ENCODE measurements around the gene SMCO3. TPM values are rescaled to one million over a fixed set of nuclear protein-coding genes. Genes with fewer than 3 reads are reported as not detected.

The SMCO3 gene
- total RNA-seq, 1 donor: under 0.01 TPM

GRCh38 chr12:14770496-14771461 is 43.2 kb downstream of the SMCO3 start:
- TF ChIP-seq CTCF (IDR thresholded peaks at IDR 0.05; ENCODE audit: extremely low read depth, low read depth, low read length): no peak
- H3K79me2 ChIP-seq (ENCODE audit: insufficient read depth, low read length): peaks cover 22% of the 10 kb centered on the region
- no peaks in the 10 kb centered on the region for H3K27me3 ChIP-seq (ENCODE audit: insufficient read depth, low read length)
- H3K4me2 ChIP-seq (ENCODE audit: insufficient read depth, low read length): peak overlapping the region; percentile 99
- peaks cover 18% of the 10 kb centered on the region for H3K4me1 ChIP-seq (ENCODE audit: insufficient read depth, low read length)
- H4K20me1 ChIP-seq (ENCODE audit: insufficient read depth, low read length): no peaks in the 10 kb centered on the region
- peak overlapping the region; percentile 89 for H3K4me3 ChIP-seq (ENCODE audit: insufficient read depth, low read length)
- no peaks in the 10 kb centered on the region for H3K36me3 ChIP-seq (ENCODE audit: insufficient read depth, low read length)
- DNase-seq (ENCODE audit: insufficient read length, low spot score, missing footprints): peak; percentile 86
- no peaks in the 10 kb centered on the region for H3K9me3 ChIP-seq (ENCODE audit: low read depth, low read length)
- peak overlapping the region; percentile 89 for H3K27ac ChIP-seq (ENCODE audit: low read depth, low read length)
- H2AFZ ChIP-seq (ENCODE audit: low read length): peak overlapping the region; percentile 87

GRCh38 chr12:14769969-14770495 is 44.0 kb downstream of the SMCO3 start:
- no peaks in the 10 kb centered on the region for H3K9me3 ChIP-seq (ENCODE audit: low read depth, low read length)
- H3K4me3 ChIP-seq (ENCODE audit: insufficient read depth, low read length): peak overlapping the region; percentile 89
- H2AFZ ChIP-seq (ENCODE audit: low read length): peak overlapping the region; percentile 87
- H3K27me3 ChIP-seq (ENCODE audit: insufficient read depth, low read length): no peaks in the 10 kb centered on the region
- peak overlapping the region; percentile 99 for H3K4me2 ChIP-seq (ENCODE audit: insufficient read depth, low read length)
- H4K20me1 ChIP-seq (ENCODE audit: insufficient read depth, low read length): no peaks in the 10 kb centered on the region
- peak; percentile 79 for DNase-seq (ENCODE audit: insufficient read length, low spot score, missing footprints)
- H3K27ac ChIP-seq (ENCODE audit: low read depth, low read length): peak overlapping the region; percentile 89
- H3K4me1 ChIP-seq (ENCODE audit: insufficient read depth, low read length): peaks cover 12% of the 10 kb centered on the region
- H3K79me2 ChIP-seq (ENCODE audit: insufficient read depth, low read length): peaks cover 27% of the 10 kb centered on the region
- TF ChIP-seq CTCF (IDR thresholded peaks at IDR 0.05; ENCODE audit: extremely low read depth, low read depth, low read length): peak; percentile 63
- no peaks in the 10 kb centered on the region for H3K36me3 ChIP-seq (ENCODE audit: insufficient read depth, low read length)

- Histone ChIP-seq H2AFZ (ENCODE audit: low read length) (peak overlapping the region; percentile 87), H3K27me3 (ENCODE audit: insufficient read depth, low read length) (no peaks in the 10 kb centered on the region), H3K36me3 (ENCODE audit: insufficient read depth, low read length) (no peaks in the 10 kb centered on the region), H3K4me2 (ENCODE audit: insufficient read depth, low read length) (peak overlapping the region; percentile 99), H3K4me3 (ENCODE audit: insufficient read depth, low read length) (peak overlapping the region; percentile 89), H3K4me1 (ENCODE audit: insufficient read depth, low read length) (peaks cover 12% of the 10 kb centered on the region), H3K9me3 (ENCODE audit: low read depth, low read length) (no peaks in the 10 kb centered on the region), H4K20me1 (ENCODE audit: insufficient read depth, low read length) (no peaks in the 10 kb centered on the region), H3K27ac (ENCODE audit: low read depth, low read length) (peak overlapping the region; percentile 89), H3K79me2 (ENCODE audit: insufficient read depth, low read length) (peaks cover 24% of the 10 kb centered on the region)
- TF ChIP-seq CTCF (IDR thresholded peaks at IDR 0.05; ENCODE audit: extremely low read depth, low read depth, low read length): no peak
- DNase-seq (ENCODE audit: insufficient read length, low spot score, missing footprints): no peak
These were observed 44.5 kb downstream of the SMCO3 start for GRCh38 chr12:14769466-14769968.

All from osteoblast (primary cell).